Ramos (cell line): ENCODE data around the gene SMYD5.

Source experiments
- in situ Hi-C: fragments of 300-500 bp; cut with MboI; formaldehyde crosslinking; loops from one replicate; pipeline ENCODE4 v1.14.3; 2022; ENCODE audit warnings: low sequenced_read_pairs; ENCODE audit not compliant: unreplicated experiment

The SMYD5 gene

GRCh38 chr2:73202156-73203054 is 11.6 kb upstream of the SMYD5 start, which contains the start of gene NOTO:
Gene NOTO (plus strand): TSS chr2:73202574. CDS start chr2:73202667, 93 bp downstream.
- in situ Hi-C loops: no loop called here

- in situ Hi-C loops: no loop called here
Observed at GRCh38 chr2:73203055-73203681, 10.9 kb upstream of the SMYD5 start.

DNA sequence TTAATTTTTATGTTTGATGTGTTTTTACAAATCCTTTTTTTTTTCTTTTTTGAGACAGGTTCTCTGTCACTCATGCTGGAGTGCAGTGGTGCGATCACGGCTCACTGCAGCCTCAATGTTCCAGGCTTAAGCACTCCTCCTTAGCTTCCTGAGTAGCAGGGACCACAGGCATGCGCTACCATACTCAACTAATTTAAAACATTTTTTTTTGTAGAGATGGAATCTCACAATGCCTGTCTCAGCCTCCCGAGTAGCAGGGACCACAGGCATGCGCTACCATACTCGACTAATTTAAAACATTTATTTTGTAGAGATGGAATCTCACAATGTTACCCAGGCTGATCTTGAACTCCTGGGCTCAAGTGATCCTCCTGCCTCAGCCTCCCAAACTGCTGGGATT is 8.4 kb upstream of the SMYD5 start:
- in situ Hi-C loops: no loop called here

GRCh38 chr2:73208258-73208657 is 5.8 kb upstream of the SMYD5 start:
- in situ Hi-C loops: no loop called here

GRCh38 chr2:73210019-73210418 is 4.0 kb upstream of the SMYD5 start:
- in situ Hi-C loops: no loop called here

DNA sequence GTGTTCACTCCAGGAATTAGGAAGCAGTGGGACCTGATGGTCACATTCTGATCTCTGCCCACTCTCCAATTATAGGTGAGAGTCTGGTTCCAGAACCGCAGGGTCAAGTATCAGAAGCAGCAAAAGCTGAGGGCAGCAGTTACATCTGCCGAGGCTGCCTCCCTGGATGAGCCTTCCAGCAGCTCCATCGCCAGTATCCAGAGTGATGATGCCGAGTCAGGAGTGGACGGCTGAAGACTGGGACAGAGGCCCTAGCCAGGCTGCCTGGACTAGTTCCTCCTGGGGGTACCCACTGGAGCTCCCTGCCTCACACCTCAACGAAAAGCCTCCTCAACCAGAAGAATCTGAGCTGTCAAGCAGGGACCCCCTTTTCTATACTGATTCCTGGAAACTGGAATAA is 3.3 kb upstream of the SMYD5 start:
- in situ Hi-C loops: no loop called here

DNA sequence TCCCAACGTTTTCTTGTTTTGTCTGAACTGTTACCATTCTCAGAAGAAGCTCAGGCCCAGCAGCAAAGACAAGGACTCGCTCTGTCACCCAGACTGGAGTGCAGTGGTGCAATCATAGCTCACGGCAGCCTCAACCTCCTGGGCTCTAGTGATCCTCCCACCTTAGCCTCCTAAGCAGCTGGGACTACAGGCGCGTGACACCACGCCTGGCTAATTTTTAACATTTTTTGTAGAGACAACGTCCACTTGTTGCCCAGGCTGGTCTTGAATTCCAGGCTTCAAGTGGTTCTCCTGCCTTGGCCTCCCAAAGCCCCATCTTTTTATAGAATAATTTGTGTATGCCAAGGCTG is 2.0 kb upstream of the SMYD5 start:
- in situ Hi-C loops: no loop called here

DNA sequence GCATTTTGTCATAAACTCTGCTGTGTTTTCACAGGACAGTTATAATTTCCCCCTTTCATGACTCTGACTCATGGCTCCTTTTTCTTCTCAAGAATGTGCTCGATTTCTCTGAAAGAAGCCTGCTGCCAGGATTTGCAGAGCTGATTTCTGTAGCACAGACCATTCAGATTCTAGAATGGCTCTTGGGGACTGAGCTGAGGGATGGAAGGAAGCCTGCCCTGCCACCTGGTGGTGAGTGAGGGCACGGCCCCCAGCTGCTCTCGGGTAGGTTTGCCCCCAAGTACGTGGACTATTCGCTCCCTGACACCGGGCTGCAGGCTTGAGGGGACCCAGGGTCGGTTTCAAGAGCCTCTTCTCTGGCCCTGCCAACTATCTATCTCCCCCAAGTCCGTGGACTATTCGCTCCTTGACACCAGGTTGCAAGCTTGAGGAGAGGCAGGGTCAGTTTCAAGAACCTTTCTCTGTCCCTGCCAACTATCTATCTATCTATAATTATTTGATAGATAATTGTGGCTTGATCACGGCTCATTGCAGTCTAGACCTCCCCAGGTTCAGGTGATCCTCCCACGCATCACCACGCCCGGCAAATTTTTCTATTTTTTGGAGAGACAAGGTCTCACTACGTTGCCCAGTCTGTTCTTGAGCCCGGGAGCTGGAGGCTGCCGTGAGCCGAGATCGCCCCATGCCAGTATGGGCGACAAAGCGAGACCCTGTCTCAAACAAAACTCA is 1.4 kb upstream of the SMYD5 start:
- in situ Hi-C loops: no loop called here

- in situ Hi-C loops: no loop called here
Observed at GRCh38 chr2:73215254-73215653, 1.2 kb downstream of the SMYD5 start.

GRCh38 chr2:73217160-73217559 is 3.1 kb downstream of the SMYD5 start:
- in situ Hi-C loops: no loop called here

- in situ Hi-C loops: no loop called here
Observed at GRCh38 chr2:73217826-73218225, 3.8 kb downstream of the SMYD5 start.

GRCh38 chr2:73218298-73218697 is 4.3 kb downstream of the SMYD5 start:
- in situ Hi-C loops: no loop called here

DNA sequence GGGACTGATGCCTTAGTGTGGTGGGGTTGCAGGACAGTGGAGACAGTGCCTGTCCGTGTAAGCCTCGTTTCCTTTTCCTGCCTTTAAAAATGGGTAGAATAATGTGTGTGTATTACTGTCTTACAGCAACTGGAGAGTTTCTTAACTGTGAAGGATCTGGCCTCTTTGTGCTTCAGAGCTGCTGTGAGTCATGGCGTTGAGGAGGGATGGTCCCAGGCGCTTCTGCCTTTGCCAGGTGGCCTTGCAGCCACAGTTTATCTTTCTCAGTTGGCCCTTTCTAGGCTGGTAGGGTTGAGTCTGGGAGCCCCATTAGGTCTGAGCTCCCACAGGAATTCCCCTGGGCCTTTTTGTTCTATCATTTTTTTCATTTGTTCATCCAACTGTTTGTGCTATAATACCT is 9.8 kb downstream of the SMYD5 start:
- in situ Hi-C loops: no loop called here

DNA sequence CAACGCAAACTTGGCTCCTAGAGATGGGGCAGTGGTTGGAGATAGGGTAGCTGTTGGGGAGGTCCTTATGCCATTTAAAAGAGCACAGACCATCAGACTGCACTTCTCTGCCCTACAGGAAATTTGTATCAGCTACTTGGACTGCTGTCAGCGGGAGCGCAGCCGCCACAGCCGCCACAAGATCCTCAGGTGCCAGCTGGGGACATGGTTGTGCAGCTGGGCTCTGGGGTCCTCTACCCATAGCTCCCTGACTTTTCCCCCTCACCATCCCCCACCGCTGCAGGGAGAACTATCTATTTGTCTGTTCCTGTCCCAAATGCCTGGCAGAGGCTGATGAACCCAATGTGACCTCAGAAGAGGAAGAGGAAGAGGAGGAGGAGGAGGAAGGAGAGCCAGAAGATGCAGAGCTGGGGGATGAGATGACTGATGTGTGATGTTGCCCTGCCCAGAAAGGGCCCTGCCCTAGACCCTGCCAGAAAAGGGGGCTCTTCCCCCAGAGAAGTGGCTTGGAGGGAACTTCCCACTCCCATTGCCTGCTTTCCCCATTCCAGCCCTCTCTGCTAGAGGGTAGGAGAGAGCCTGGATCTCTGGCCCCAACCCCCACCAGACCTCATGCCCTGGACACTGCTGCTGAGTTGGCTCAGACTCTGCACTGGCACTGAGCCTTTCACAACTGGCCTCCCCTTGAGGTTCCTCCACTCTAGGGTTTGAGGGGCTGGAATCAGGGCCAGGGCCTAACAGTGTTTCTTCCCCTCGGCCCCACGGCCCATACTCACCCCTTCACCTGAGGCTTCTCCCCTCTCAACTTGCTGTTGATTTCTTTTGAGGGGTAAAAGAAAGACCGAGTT is 11.7 kb downstream of the SMYD5 start:
- in situ Hi-C loops: loop anchor here (25.0 kb wide), 1 partner anchor 962 kb away; the partner anchor contains the start of genes MOB1A and MTHFD2

DNA sequence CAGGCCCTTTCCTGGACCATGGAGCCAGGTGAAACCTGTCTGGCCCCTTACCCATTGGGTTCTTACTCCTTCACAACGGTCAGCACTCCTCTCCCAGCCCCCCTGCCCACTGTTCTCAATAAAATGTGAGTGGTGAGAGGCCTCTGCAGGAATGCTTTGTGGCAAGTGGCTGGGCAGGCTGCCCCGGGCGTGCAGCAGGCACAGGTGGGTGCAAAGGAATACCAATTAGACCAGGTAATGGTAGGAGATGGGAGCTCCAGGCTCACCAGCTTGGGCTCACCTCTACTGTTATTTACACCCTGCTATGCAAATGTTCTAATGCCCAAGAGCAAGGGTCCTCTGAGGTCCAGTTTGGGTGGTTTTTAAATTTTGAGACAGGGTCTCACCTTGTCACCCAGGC is 13.0 kb downstream of the SMYD5 start:
- in situ Hi-C loops: loop anchor here (25.0 kb wide), 1 partner anchor 960 kb away; the partner anchor contains the start of genes MOB1A and MTHFD2

DNA sequence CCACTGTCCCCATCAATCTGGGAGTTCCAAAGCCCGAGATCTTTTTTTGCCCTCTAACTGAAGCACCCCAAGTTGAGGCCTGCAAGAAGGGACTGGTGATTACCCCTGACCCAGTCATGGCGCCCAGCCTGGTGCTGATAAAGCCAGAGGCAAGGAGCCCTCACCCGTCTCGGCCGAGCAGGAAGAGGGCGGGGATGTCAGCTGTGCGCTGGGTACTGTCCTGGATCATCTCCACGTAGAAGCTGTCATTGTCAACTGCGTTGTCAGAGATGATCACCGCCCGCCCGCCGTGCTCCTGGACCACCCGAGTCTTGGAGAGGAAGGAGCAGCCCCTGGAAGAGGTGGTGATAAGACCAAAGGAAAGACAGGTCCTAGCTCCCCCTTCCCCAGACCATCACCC is 14.6 kb downstream of the SMYD5 start:
- in situ Hi-C loops: loop anchor here (25.0 kb wide), 1 partner anchor 959 kb away; the partner anchor contains the start of genes MOB1A and MTHFD2

GRCh38 chr2:73232403-73233153 is 18.5 kb downstream of the SMYD5 start:
- in situ Hi-C loops: loop anchor here (25.0 kb wide), 1 partner anchor 955 kb away; the partner anchor contains the start of genes MOB1A and MTHFD2

- in situ Hi-C loops: loop anchor here (25.0 kb wide), 1 partner anchor 954 kb away; the partner anchor contains the start of genes MOB1A and MTHFD2
Observed at GRCh38 chr2:73233154-73233931, 19.3 kb downstream of the SMYD5 start, which contains the start of gene PRADC1. Gene PRADC1 (minus strand): TSS chr2:73233239. CDS start chr2:73233160, 79 bp downstream.
